D721Med (cell line): ENCODE measurements around the gene NLGN1.

Experiments
- DNase-seq: peaks from one replicate; pipeline ENCODE4 v3.0.0; 2011; ENCODE audit warnings: low spot score; ENCODE audit not compliant: insufficient read length
- FAIRE-seq: peaks from 2 replicates; lab custom pipeline; 2011; peaks lifted over from hg19 to GRCh38; lab: Jason Lieb, UNC
- CTCF ChIP-seq: IDR thresholded peaks from 2 replicates; pipeline ENCODE4 v1.5.1; 2012; ENCODE audit warnings: mild to moderate bottlenecking, control low read depth; ENCODE audit not compliant: insufficient read depth; ENCODE audit errors: missing control alignments

Gene NLGN1

GRCh38 chr3:173839859-173840258 lies 442.3 kb downstream of the NLGN1 start:
- no peak for TF ChIP-seq CTCF
- DNase-seq: no peak
- no peak for FAIRE-seq

- no peak for TF ChIP-seq CTCF
- DNase-seq (no peak), FAIRE-seq (no peak)
Observed at GRCh38 chr3:173841334-173841733, 443.8 kb downstream of the NLGN1 start.

- DNase-seq: no peak
- no peak for FAIRE-seq
- no peak for TF ChIP-seq CTCF
Observed at GRCh38 chr3:173843060-173843459, 445.5 kb downstream of the NLGN1 start.

- TF ChIP-seq CTCF: no peak
- no peak for DNase-seq
- FAIRE-seq: no peak
Observed at GRCh38 chr3:173846584-173846983, 449.0 kb downstream of the NLGN1 start.

- no peak for TF ChIP-seq CTCF
- DNase-seq: no peak
- no peak for FAIRE-seq
Observed at GRCh38 chr3:173849489-173849888, 451.9 kb downstream of the NLGN1 start.

- no peak for TF ChIP-seq CTCF
- FAIRE-seq: no peak
Observed at GRCh38 chr3:173857154-173857553, 459.6 kb downstream of the NLGN1 start.

GRCh38 chr3:173862701-173863100 lies 465.2 kb downstream of the NLGN1 start:
- DNase-seq (no peak), FAIRE-seq (no peak)
- TF ChIP-seq CTCF: no peak

More at GRCh38 chr3:173857154-173857553, 459.6 kb downstream of the NLGN1 start:
- DNase-seq: no peak
